ENCODE data around the gene TMEM100. TPM values are rescaled to one million over a fixed set of nuclear protein-coding genes. Genes with fewer than 3 reads are reported as not detected.

The TMEM100 gene
- polyA plus RNA-seq, 1 donor from 2014 or later = not detected

GRCh38 chr17:55677446-55677845 is 45.2 kb downstream of the TMEM100 start:
- no peak for TF ChIP-seq EP300 (conservative IDR thresholded peaks at IDR 0.05; ENCODE audit: poor library complexity, severe bottlenecking)
- TF ChIP-seq SMC3 (conservative IDR thresholded peaks at IDR 0.05; ENCODE audit: poor library complexity) = no peak
- TF ChIP-seq POLR2AphosphoS5 (IDR thresholded peaks at IDR 0.05) = no peak
- no peak for TF ChIP-seq TAF1 (IDR thresholded peaks at IDR 0.05; ENCODE audit: low read depth)
- TF ChIP-seq REST (IDR thresholded peaks at IDR 0.05; ENCODE audit: borderline replicate concordance) = no peak
- no peak for TF ChIP-seq MXI1 (conservative IDR thresholded peaks at IDR 0.05; ENCODE audit: poor library complexity, severe bottlenecking)
- no peak overlapping the region for H3K27ac ChIP-seq (ENCODE audit: low read length)
- no peaks in the 10 kb centered on the region for H3F3A ChIP-seq (ENCODE audit: insufficient read depth, low read length, poor library complexity, severe bottlenecking)

GRCh38 chr17:55676274-55676673 is 46.4 kb downstream of the TMEM100 start:
- Histone ChIP-seq H3K9me3 (ENCODE audit: low read length) (no peaks in the 10 kb centered on the region), H4K20me1 (ENCODE audit: insufficient read depth) (no peaks in the 10 kb centered on the region), H3K9me2 (ENCODE audit: insufficient read depth, low read length) (no peaks in the 10 kb centered on the region), H3K9ac (ENCODE audit: low read length) (no peak overlapping the region), H3K27me3 (ENCODE audit: insufficient read depth, low read depth, low read length) (no peaks in the 10 kb centered on the region), H3K27ac (ENCODE audit: low read length) (no peak overlapping the region), H3K79me2 (replicated peaks; ENCODE audit: insufficient read depth, low read length) (no peaks in the 10 kb centered on the region), H3K36me3 (ENCODE audit: insufficient read depth, low read length) (no peaks in the 10 kb centered on the region), H3K4me2 (ENCODE audit: low read length) (no peak overlapping the region), H3F3A (ENCODE audit: insufficient read depth, low read length, poor library complexity, severe bottlenecking) (no peaks in the 10 kb centered on the region), H3K4me3 (ENCODE audit: low read length) (no peak overlapping the region), H2AFZ (ENCODE audit: low read depth, low read length) (no peak overlapping the region)
- TF ChIP-seq RAD21 (conservative IDR thresholded peaks at IDR 0.05) (no peak), EP300 (conservative IDR thresholded peaks at IDR 0.05; ENCODE audit: poor library complexity, severe bottlenecking) (no peak), MXI1 (conservative IDR thresholded peaks at IDR 0.05; ENCODE audit: poor library complexity, severe bottlenecking) (no peak), CTCF (IDR thresholded peaks at IDR 0.05; ENCODE audit: poor library complexity, severe bottlenecking) (no peak), REST (IDR thresholded peaks at IDR 0.05; ENCODE audit: borderline replicate concordance) (no peak), POLR2AphosphoS5 (IDR thresholded peaks at IDR 0.05) (no peak), EZH2 (IDR thresholded peaks at IDR 0.05; ENCODE audit: borderline replicate concordance, insufficient read depth, low read length, poor library complexity, severe bottlenecking) (no peak), SMC3 (conservative IDR thresholded peaks at IDR 0.05; ENCODE audit: poor library complexity) (no peak)

More at GRCh38 chr17:55677446-55677845, 45.2 kb downstream of the TMEM100 start:
- no peaks in the 10 kb centered on the region for H3K36me3 ChIP-seq (ENCODE audit: insufficient read depth, low read length)
- no peak overlapping the region for H2AFZ ChIP-seq (ENCODE audit: low read depth, low read length)
- H3K27me3 ChIP-seq (ENCODE audit: insufficient read depth, low read depth, low read length) = no peaks in the 10 kb centered on the region
- no peak overlapping the region for H3K4me2 ChIP-seq (ENCODE audit: low read length)
- H3K79me2 ChIP-seq (replicated peaks; ENCODE audit: insufficient read depth, low read length) = no peaks in the 10 kb centered on the region
- H3K9me3 ChIP-seq (ENCODE audit: low read length) = no peaks in the 10 kb centered on the region
- H4K20me1 ChIP-seq (ENCODE audit: insufficient read depth) = no peaks in the 10 kb centered on the region
- H3K9ac ChIP-seq (ENCODE audit: low read length) = no peak overlapping the region
- H3K9me2 ChIP-seq (ENCODE audit: insufficient read depth, low read length) = no peaks in the 10 kb centered on the region
- H3K4me3 ChIP-seq (ENCODE audit: low read length) = no peak overlapping the region
